Muscle of leg (tissue), 11 donors: ENCODE results near the gene DSPP. TPM values are rescaled to one million over a fixed set of nuclear protein-coding genes. Genes with fewer than 3 reads are reported as not detected.

Experiments used
- DNase-seq: peaks from one replicate; pipeline ENCODE4 v3.0.0; 2013
- H3K27ac ChIP-seq: one replicate; pipeline ENCODE4 v1.5.1; 2013; ENCODE audit warnings: mild to moderate bottlenecking, low read length, control low read depth
- H3K27me3 ChIP-seq: one replicate; pipeline ENCODE4 v1.6.1; 2013; ENCODE audit warnings: low read length; ENCODE audit not compliant: control insufficient read depth, insufficient read depth
- H3K36me3 ChIP-seq: one replicate; pipeline ENCODE4 v1.6.1; 2013; ENCODE audit warnings: low read length; ENCODE audit not compliant: control insufficient read depth, insufficient read depth
- H3K4me1 ChIP-seq: one replicate; pipeline ENCODE4 v1.6.1; 2013; ENCODE audit warnings: low read length; ENCODE audit not compliant: control insufficient read depth, insufficient read depth
- H3K4me3 ChIP-seq: one replicate; pipeline ENCODE4 v1.5.1; 2013; ENCODE audit warnings: low read length, control low read depth
- H3K9me3 ChIP-seq: replicated peaks from 2 replicates; pipeline ENCODE4 v1.6.1; 2013; ENCODE audit warnings: low read depth, low read length; ENCODE audit not compliant: control insufficient read depth
- WGBS: methylation state at CpG from one replicate; pipeline ENCODE4 v1.1.5; 2013; ENCODE audit warnings: missing lambda C conversion rate; ENCODE audit not compliant: insufficient coverage; 5-methylcytosine and 5-hydroxymethylcytosine counted together
- polyA plus RNA-seq, 8 donors: library from polyadenylated mRNA; unstranded; fragments of 120-200 nt; gene quantifications; one replicate each; pipeline versions ENCODE4 v1.2.1 to v1.2.3, GENCODE V29; 2013; ENCODE audit warnings: inconsistent platforms in 1 of 8, low replicate concordance in 1 of 8; ENCODE audit not compliant: insufficient read length in 8 of 8, insufficient read depth in 1 of 8
- total RNA-seq: library from RNA; stranded (reverse); fragments of 120-200 nt; gene quantifications from one replicate; pipeline ENCODE4 v1.2.4, GENCODE V29; 2013

Gene DSPP
- total and polyA plus RNA-seq, 9 donors: under 0.01 to 0.03 TPM; not detected in 7

DNA sequence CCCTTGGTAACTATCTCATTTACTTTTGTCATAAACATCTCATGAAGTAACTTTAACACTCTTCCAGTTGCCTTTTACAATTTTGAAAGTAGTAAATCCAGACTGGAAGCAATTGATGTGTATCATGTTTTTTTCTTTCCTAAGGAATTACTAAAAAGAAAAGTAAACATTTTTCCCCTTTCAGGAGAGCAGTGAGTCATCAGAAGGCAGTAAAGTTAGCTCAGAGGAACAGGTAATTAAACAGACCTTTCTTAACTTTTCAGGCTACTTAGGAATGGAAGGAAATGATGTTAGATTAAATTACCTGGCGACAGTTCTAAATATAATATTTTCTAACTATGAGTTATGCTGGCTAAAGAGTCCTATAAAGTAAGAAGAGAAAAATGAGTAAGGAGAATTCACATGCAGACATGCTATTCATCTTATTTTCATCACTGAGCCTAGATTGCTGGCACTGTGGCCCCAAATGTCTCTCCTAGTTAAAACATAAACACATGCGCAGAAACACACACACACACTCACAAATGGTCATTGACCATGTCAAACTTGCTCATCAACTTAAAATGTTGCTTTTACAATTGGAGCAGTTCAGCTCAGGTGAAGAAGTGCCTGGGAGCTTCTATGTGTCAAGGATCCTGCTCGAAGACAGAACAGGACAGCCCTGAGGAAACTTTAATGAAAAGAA is 51.1 kb downstream of the DSPP start:
- Histone ChIP-seq H3K36me3 (no peaks in the 10 kb centered on the region), H3K27me3 (no peaks in the 10 kb centered on the region), H3K9me3 (no peaks in the 10 kb centered on the region), H3K4me1 (no peaks in the 10 kb centered on the region), H3K27ac (no peak overlapping the region), H3K4me3 (no peak overlapping the region)
- 78% methylated on average over 1 of the region's 3 CpGs for WGBS
- peak; percentile 22 for DNase-seq

DNA sequence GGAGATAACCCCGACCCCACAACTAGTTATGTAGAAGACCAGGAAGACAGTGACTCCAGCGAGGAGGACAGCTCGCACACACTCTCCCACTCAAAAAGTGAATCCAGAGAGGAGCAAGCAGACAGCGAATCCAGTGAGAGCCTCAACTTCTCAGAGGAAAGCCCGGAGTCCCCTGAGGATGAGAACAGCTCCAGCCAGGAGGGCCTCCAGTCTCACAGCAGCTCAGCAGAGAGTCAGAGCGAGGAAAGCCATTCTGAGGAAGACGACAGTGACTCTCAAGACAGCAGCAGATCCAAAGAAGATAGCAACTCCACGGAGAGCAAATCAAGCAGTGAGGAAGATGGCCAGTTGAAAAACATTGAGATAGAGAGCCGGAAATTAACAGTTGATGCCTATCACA is 54.5 kb downstream of the DSPP start:
- DNase-seq: no peak
- H3K4me1 ChIP-seq: no peaks in the 10 kb centered on the region
- H3K27me3 ChIP-seq: no peaks in the 10 kb centered on the region
- H3K9me3 ChIP-seq: no peaks in the 10 kb centered on the region
- no peak overlapping the region for H3K27ac ChIP-seq
- H3K36me3 ChIP-seq: no peaks in the 10 kb centered on the region
- H3K4me3 ChIP-seq: no peak overlapping the region
- 80% methylated on average over 4 of the region's 9 CpGs for WGBS

Other genes with a start within 250 kb of the DSPP start
- 20.7 TPM for gene HSD17B11, start 217.3 kb upstream of the DSPP start, total RNA-seq
- 10 to 100 TPM; 16.9 to 37.8 (median 20.8) TPM for gene HSD17B11, start 217.3 kb upstream of the DSPP start, polyA plus RNA-seq
- gene NUDT9, start 186.0 kb upstream of the DSPP start, total RNA-seq: 10.7 TPM
- 10 to 100 TPM; 27.3 to 35.7 (median 29.2) TPM for gene NUDT9, start 186.0 kb upstream of the DSPP start, polyA plus RNA-seq
- 314 TPM for gene SPARCL1, start 79.2 kb upstream of the DSPP start, total RNA-seq
- gene SPARCL1, start 79.2 kb upstream of the DSPP start, polyA plus RNA-seq: 100 to 1,000 TPM; 210 to 425 (median 239) TPM
- 0.04 TPM for gene DMP1, start 41.8 kb downstream of the DSPP start, total RNA-seq
- gene DMP1, start 41.8 kb downstream of the DSPP start, polyA plus RNA-seq: under 1 TPM in 3 of 8 donors, not detected in 5; 0.05 to 0.07 (median 0.07) TPM
- not detected for gene IBSP, start 191.0 kb downstream of the DSPP start, total RNA-seq
- gene IBSP, start 191.0 kb downstream of the DSPP start, polyA plus RNA-seq: under 1 TPM in 5 of 8 donors, not detected in 3; 0.09 to 0.31 (median 0.12) TPM
- not detected for gene MEPE, start 224.4 kb downstream of the DSPP start, total RNA-seq
- not detected for gene MEPE, start 224.4 kb downstream of the DSPP start, polyA plus RNA-seq